Right lobe of liver (tissue), 4 donors: ENCODE data around the gene DNAJB4.

ENCODE experiments used
- CTCF ChIP-seq, 4 donors: fragments of 200-600 bp in 3 of 4; fragments of 450-650 bp in 1 of 4; IDR thresholded peaks; one replicate each; pipeline versions ENCODE4 v1.5.1 to v1.8.0; 2016 to 2022; ENCODE audit warnings: antibody characterized with exemption in 4 of 4, mild to moderate bottlenecking in 2 of 4
- POLR2A ChIP-seq: fragments of 450-650 bp; IDR thresholded peaks from one replicate; pipeline ENCODE4 v1.6.1; 2017; ENCODE audit warnings: antibody characterized with exemption, mild to moderate bottlenecking
- donor health status: DM: no; HTN: no; CAD: no.
- donor health status: DM: no; HTN: no; CAD: no.
- donor health status: DM: no; HTN: yes; CAD: no.

DNA sequence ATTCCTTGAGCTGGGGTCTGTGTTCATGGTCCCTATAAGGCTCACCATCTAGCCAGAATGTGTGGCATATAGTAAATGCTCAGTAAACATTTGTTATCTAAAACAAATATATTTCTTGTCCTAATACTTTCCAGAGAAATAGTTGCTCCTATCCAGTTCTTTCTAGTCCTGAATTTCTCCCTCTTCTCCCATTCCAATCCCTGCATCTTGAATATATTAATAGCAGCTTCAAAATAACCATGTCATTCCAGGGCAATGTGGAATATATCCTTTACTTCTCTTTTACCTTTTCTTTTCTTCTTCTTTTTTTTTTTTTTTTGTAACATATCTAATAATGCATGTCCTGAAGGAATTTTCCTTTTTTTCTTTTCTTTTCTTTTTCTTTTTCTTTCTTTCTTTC is 10.4 kb downstream of the DNAJB4 start:
- TF ChIP-seq CTCF (IDR thresholded peaks at IDR 0.05) (no peak), POLR2A (no peak)
